Bone marrow (tissue), 2 donors: ENCODE data around the gene CRIM1.

Source experiments
- DNase-seq, 2 donors: peaks; one replicate each; lab custom pipeline; 2025; lab: John Stamatoyannopoulos, UW

The CRIM1 gene

DNA sequence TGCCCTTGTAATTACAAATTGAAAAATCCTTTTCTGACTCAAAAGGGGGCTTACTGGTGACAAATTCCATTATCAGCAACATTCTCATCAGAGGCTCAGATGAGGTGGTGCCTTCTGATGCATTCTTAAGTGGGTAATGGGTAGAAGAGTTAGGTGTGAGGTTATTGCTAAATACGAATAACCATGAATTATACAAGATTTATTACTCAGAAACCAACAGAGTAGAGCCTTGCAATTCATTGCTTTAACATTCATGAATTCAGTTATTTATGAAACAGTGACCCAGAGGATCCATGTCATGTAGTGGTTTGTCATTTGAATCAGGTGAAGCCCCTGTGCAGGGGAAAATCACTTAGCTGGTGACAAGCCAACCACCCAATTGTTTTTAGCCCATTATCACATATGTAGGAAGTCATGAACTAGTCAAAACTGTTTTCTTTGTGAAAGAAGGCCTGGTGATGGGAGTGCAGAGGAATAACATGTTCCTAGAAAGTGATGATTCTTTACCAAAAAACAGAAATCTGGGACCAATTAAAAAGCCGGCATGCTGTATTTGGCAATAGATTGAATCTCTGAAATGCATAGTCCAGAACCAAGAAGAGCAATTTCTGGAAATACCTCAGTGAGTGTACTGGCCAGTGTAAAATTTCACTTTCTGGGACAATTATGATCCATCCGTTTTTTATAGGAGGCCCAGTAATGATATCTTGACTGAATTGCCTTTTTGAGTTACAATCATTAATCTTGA lies 70.2 kb downstream of the CRIM1 start:
- no peak for DNase-seq

DNA sequence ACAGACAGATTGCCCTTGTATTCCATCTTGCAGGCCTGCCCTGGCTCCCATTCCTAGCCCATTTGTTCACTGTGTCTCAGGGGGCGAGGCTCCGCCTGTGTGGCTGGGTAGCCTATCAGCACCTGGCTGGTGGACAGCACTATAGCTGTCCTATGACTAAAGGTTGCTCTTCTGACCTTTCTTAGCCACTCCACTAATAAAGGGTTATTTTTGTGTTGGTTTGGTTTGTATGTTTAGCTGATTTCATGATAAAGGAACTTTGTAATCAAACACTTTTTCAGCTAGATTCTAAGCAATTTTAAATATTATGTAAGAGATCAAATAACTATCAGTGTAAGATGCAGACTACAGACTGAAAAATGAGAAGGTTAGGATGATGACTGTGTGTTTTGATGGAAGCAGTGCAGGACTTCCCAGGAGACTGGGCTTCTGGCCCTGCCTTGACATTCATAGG lies 72.2 kb downstream of the CRIM1 start:
- no peak for DNase-seq

- no peak for DNase-seq
Observed at GRCh38 chr2:36430549-36430948, 75.0 kb downstream of the CRIM1 start.

GRCh38 chr2:36432479-36432878 lies 76.9 kb downstream of the CRIM1 start:
- DNase-seq: no peak

DNA sequence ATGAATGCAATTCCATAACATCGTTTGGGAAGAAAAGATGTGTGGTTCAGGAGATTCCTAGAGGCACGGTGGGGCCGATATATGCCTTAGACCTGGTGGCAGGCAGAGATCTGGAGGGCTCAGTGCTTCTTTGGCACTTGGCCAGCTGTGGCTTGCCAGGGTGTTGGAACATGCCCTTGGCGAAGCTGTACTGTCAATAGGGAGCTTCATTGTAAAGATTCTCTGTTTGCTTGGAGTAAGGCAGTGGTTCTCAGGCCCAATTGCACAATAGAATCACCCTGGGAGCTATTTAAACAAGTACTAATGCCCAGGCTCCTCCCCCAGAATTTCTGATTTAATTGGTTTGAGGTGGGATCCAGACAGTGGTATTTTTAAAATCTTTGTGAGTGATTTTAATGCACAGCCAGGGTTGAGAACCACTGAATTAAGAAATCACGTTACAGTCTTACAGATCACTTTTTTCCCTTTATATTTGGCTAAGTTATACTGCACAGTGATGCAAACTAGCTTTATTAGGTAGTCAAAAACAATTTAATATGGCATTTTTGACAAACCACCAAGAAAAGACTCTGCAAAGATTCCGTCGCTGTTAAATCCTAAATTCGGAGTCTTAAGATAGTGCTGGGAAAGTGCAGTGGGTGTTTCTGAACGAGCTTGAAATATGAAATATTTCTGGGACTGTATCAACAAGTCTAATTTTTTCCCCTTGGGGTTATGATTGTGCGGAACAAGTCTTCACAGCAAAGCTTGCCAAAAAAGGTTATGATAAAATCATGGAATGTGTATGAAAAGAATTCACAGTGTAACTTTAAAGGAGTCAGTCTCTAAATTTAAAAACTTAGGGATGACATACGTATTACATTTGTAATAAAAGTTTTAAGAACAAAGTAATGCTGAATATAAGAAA lies 78.0 kb downstream of the CRIM1 start:
- no peak for DNase-seq

DNA sequence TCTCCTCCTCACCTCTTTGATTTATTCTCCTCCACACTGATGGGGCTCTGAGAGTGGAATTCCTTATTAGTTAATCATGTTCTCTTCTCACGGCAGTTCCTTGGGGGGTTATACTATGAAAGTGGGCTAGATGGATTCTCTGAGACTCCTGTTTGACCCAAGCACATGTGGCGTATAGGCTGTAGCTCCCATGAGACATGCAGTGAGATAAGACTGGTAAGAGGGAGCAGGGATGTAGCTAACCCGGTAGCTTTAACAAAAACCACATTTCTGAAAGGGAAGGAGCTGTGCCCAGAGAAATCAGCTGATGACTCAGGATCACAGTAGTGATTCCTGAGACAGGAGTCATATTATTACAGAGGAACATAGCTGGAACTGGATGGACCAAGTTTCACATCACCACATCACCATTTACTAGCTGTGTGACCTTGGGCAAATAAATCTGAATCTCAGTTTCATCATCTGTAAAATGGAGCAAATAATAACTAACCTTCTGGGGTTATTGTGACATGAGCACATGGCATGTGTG lies 82.9 kb downstream of the CRIM1 start:
- no peak for DNase-seq

- DNase-seq: no peak
Observed at GRCh38 chr2:36439084-36439483, 83.5 kb downstream of the CRIM1 start.

- DNase-seq: no peak
Observed at GRCh38 chr2:36441065-36441625, 85.6 kb downstream of the CRIM1 start.

- peak in 1 of 2 donors; percentile 93 for DNase-seq
Observed at GRCh38 chr2:36441816-36442215, 86.2 kb downstream of the CRIM1 start.

DNA sequence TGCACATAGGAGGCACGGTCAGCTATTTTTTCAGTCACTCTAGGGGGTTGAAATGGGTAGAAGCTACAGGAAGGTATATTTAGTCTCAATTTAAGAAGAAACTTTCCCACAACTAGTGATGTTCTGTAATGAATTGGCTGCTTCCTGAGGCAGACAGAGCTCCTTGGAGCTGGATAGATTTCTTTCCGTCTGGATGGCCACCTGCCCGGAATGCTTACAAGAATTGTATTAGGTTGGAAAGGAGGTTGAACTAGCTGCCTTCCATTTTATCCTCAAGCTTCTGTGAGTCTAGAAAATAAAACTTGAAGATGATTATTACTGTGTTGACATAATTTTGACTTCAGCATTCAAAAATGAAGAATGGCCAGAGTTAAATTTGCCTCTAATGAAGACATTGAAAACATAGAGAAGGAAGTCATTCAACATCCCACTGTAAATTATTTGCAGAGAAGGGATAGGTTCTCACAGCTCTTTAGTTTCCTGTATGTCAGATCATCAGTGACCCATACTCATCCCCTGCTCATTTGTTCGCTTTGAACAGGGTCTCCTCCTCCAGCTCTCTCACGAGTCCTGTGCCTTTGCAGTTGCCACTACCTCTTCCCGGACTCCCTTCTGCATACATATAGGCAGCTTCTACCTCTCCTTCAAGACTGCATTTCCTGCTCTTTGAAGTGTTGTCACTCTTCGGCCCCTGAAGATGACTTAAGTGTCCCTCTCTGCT lies 88.8 kb downstream of the CRIM1 start:
- no peak for DNase-seq

- no peak for DNase-seq
Observed at GRCh38 chr2:36445185-36445866, 89.7 kb downstream of the CRIM1 start.

- no peak for DNase-seq
Observed at GRCh38 chr2:36446294-36446693, 90.7 kb downstream of the CRIM1 start.

- DNase-seq: no peak
Observed at GRCh38 chr2:36449213-36449612, 93.6 kb downstream of the CRIM1 start.

- DNase-seq: no peak
Observed at GRCh38 chr2:36449943-36450392, 94.4 kb downstream of the CRIM1 start.

- DNase-seq: no peak
Observed at GRCh38 chr2:36450466-36451196, 95.1 kb downstream of the CRIM1 start.

- DNase-seq: peak in 1 of 2 donors; percentile 56
Observed at GRCh38 chr2:36451512-36451911, 95.9 kb downstream of the CRIM1 start.

DNA sequence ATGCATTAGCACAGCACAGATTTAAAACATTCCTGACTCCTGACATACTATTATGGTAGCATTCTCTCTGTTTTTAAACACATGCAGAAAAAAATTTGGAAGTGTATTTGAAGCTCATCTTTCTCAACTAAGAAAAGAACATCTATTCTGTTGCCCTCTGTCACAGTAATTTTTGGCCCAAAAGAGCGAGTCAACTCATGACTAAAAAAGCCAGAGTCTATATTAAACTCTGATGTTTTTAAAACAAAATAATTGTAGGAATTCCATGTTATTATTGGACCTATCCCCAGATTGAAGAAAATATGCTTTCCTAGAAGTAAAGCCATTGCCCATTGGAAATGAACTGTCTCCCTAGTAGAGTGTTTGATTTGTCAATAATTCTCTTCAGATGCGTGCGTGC lies 96.7 kb downstream of the CRIM1 start:
- no peak for DNase-seq

- no peak for DNase-seq
Observed at GRCh38 chr2:36453652-36454051, 98.1 kb downstream of the CRIM1 start.

GRCh38 chr2:36455011-36455410 lies 99.4 kb downstream of the CRIM1 start:
- DNase-seq: no peak

DNA sequence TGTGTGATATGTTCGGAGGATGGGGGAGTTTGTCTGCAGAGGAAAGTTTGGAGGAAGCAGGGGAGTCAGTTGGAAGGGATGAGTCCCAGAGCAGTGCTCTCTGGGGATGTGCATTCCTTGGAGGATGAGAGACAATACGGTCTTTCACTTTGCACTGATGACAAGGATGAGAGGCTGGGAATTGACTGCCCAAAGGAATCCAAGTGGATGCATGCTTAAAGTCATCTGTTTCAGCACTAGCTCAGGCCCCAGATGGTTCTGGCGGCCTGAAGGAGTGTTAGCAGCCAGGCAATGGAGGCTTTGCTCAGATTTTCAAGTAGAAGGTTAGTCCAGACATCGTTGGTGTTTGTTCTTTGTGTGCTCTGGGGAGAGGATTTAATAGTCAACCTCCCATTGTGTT lies 100.2 kb downstream of the CRIM1 start:
- no peak for DNase-seq
